ENCODE results near the gene AHNAK. TPM values are rescaled to one million over a fixed set of nuclear protein-coding genes. Genes with fewer than 3 reads are reported as not detected.

Gene AHNAK
- total RNA-seq, 2 donors from 2014 or later = 329 to 404 TPM

- DNase-seq (no peak), ATAC-seq (no peak)
- intact Hi-C loops (cut with DNase I) = no loop called here
These were observed 140.6 kb downstream of the AHNAK start for GRCh38 chr11:62406034-62406433.

- DNase-seq (no peak), ATAC-seq (no peak)
- intact Hi-C loops (cut with DNase I) = no loop called here
These were observed 141.7 kb downstream of the AHNAK start for GRCh38 chr11:62404901-62405300.

- no peak for DNase-seq
- intact Hi-C loops (cut with DNase I) = no loop called here
- no peak for ATAC-seq
These were observed 142.2 kb downstream of the AHNAK start for GRCh38 chr11:62404435-62404834.

GRCh38 chr11:62402960-62403730, 143.5 kb downstream of the AHNAK start:
- intact Hi-C loops (cut with DNase I) = no loop called here
- no peak for ATAC-seq

GRCh38 chr11:62402226-62402959, 144.2 kb downstream of the AHNAK start:
- ATAC-seq (peak; percentile 64 to 75), DNase-seq (peak; percentile 72)
- intact Hi-C loops (cut with DNase I) = no loop called here

More at GRCh38 chr11:62402960-62403730, 143.5 kb downstream of the AHNAK start:
- no peak for DNase-seq

- peak; percentile 4 to 6 for ATAC-seq
- intact Hi-C loops (cut with DNase I) = no loop called here
- no peak for DNase-seq
These were observed 144.8 kb downstream of the AHNAK start for GRCh38 chr11:62401811-62402210.

GRCh38 chr11:62401356-62401755, 145.2 kb downstream of the AHNAK start:
- DNase-seq (no peak), ATAC-seq (no peak)
- intact Hi-C loops (cut with DNase I) = no loop called here

GRCh38 chr11:62400760-62401159, 145.8 kb downstream of the AHNAK start:
- intact Hi-C loops (cut with DNase I) = no loop called here
- ATAC-seq = peak; percentile 76 to 83

GRCh38 chr11:62400281-62400680, 146.3 kb downstream of the AHNAK start:
- no peak for DNase-seq
- intact Hi-C loops (cut with DNase I) = no loop called here
- ATAC-seq = no peak

More at GRCh38 chr11:62400760-62401159, 145.8 kb downstream of the AHNAK start:
- DNase-seq = peak; percentile 84

- ATAC-seq (peak in 1 of 2 donors; percentile 1), DNase-seq (peak; percentile 33)
- intact Hi-C loops (cut with DNase I) = loop anchor here (5.0 to 10.0 kb wide), 3 partner anchors 145 to 295 kb away; partner anchors contain the start of gene AHNAK (in 1 of the 2)
These were observed 146.7 kb downstream of the AHNAK start for GRCh38 chr11:62399878-62400266.

- intact Hi-C loops (cut with DNase I) = loop anchor here (5.0 to 10.0 kb wide), 3 partner anchors 145 to 295 kb away; partner anchors contain the start of gene AHNAK (in 1 of the 2)
- no peak for ATAC-seq
- peak; percentile 27 for DNase-seq
These were observed 147.3 kb downstream of the AHNAK start for GRCh38 chr11:62399172-62399877.

- intact Hi-C loops (cut with DNase I) = loop anchor here (5.0 to 10.0 kb wide), 3 partner anchors 146 to 296 kb away; partner anchors contain the start of gene AHNAK (in 1 of the 2)
- ATAC-seq = peak in 1 of 2 donors; percentile 27
- peak; percentile 49 for DNase-seq
These were observed 148.3 kb downstream of the AHNAK start for GRCh38 chr11:62398011-62398994.

GRCh38 chr11:62395885-62396551, 150.6 kb downstream of the AHNAK start:
- ATAC-seq = no peak
- intact Hi-C loops (cut with DNase I) = loop anchor here (5.0 to 10.0 kb wide), 3 partner anchors 149 to 299 kb away; partner anchors contain the start of gene AHNAK (in 1 of the 2)
- DNase-seq = no peak

GRCh38 chr11:62394825-62395538, 151.6 kb downstream of the AHNAK start:
- DNase-seq = peak; percentile 88
- peak; percentile 75 to 80 for ATAC-seq
- intact Hi-C loops (cut with DNase I) = loop anchor here (5.0 to 10.0 kb wide), 3 partner anchors 150 to 300 kb away; partner anchors contain the start of gene AHNAK (in 1 of the 2)

- no peak for DNase-seq
- intact Hi-C loops (cut with DNase I) = loop anchor here (10.0 kb wide), 2 partner anchors 151 to 301 kb away; partner anchors contain the start of gene AHNAK (in 1 of the 2)
- no peak for ATAC-seq
These were observed 152.9 kb downstream of the AHNAK start for GRCh38 chr11:62393735-62394134.

GRCh38 chr11:62393061-62393611, 153.5 kb downstream of the AHNAK start:
- DNase-seq (no peak), ATAC-seq (no peak)
- intact Hi-C loops (cut with DNase I) = loop anchor here (10.0 kb wide), 2 partner anchors 152 to 302 kb away; partner anchors contain the start of gene AHNAK (in 1 of the 2)
